Vagina (tissue), 2 donors: ENCODE results near the gene PRDM10.

ENCODE experiments used
- POLR2A ChIP-seq, 2 donors: fragments of 450-650 bp; IDR thresholded peaks; one replicate each; pipeline ENCODE4 v1.6.1; 2017; ENCODE audit warnings: antibody characterized with exemption in 2 of 2, mild to moderate bottlenecking in 2 of 2, moderate library complexity in 2 of 2
- POLR2AphosphoS5 ChIP-seq, 2 donors: sonication (generic); formaldehyde crosslinking; IDR thresholded peaks; one replicate each; pipeline ENCODE4 v1.9.0; 2017; ENCODE audit warnings: antibody characterized with exemption in 2 of 2, mild to moderate bottlenecking in 2 of 2, low read depth in 1 of 2; ENCODE audit not compliant: insufficient read depth in 1 of 2
- TF ChIP-seq, protein P1 (sequence below), 3 experiments: fragments of 450-650 bp in 2 of 3; fragments of 200-600 bp in 1 of 3; sonication (generic) in 1 of 3; IDR thresholded peaks; one replicate each; pipeline ENCODE4 v1.5.1; 2017 to 2019; ENCODE audit warnings: antibody characterized with exemption in 3 of 3, mild to moderate bottlenecking in 2 of 3, moderate library complexity in 2 of 3

DNA sequence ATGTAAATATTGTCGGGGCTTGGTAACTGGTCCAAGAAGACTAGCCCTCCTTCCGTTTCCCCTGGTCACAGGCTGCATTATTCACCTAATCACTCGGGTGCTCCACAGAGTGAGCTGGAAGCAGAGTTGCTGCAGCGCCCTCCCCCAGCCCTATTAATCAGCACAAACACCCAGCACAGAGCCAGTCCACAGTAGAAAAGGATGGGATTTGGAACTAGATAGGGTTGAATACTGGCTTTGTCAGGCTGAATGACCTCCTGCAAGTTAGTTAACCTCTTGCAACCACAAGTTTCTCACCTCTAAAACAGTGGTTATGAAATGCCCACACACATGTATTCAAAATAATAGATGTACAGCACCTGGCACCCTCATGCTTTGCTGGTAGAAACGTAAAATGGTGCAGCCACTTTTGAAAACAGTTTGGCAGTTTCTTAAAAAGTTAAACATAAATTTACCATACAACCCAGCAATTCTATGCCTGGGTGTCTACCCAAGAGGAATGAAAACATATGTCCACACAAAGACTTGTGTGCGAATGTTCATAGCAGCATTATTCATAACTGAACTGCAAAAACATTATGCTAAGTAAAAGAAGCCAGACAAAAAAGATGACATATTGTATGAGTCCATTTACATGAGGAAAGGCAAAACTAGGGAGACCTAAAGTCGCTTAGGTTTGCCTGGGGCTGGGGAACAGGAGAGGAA, 35.4 kb upstream of the PRDM10 start:
- TF ChIP-seq, protein P1, sequence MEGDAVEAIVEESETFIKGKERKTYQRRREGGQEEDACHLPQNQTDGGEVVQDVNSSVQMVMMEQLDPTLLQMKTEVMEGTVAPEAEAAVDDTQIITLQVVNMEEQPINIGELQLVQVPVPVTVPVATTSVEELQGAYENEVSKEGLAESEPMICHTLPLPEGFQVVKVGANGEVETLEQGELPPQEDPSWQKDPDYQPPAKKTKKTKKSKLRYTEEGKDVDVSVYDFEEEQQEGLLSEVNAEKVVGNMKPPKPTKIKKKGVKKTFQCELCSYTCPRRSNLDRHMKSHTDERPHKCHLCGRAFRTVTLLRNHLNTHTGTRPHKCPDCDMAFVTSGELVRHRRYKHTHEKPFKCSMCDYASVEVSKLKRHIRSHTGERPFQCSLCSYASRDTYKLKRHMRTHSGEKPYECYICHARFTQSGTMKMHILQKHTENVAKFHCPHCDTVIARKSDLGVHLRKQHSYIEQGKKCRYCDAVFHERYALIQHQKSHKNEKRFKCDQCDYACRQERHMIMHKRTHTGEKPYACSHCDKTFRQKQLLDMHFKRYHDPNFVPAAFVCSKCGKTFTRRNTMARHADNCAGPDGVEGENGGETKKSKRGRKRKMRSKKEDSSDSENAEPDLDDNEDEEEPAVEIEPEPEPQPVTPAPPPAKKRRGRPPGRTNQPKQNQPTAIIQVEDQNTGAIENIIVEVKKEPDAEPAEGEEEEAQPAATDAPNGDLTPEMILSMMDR (IDR thresholded peaks at IDR 0.05): no peak
- no peak for TF ChIP-seq POLR2A (IDR thresholded peaks at IDR 0.05)
- TF ChIP-seq POLR2AphosphoS5 (IDR thresholded peaks at IDR 0.05; ENCODE audit: insufficient read depth in 1 of 2, low read depth in 1 of 2): no peak
